ENCODE measurements around the gene APOO. TPM values are rescaled to one million over a fixed set of nuclear protein-coding genes. Genes with fewer than 3 reads are reported as not detected.

The APOO gene
- total RNA-seq, 1 donor from 2014 or later: 81.0 TPM

- no peak overlapping the region for H3K4me2 ChIP-seq
- H3K9me3 ChIP-seq (ENCODE audit: low read depth): no peaks in the 10 kb centered on the region
- no peak overlapping the region for H3K4me3 ChIP-seq
- Mint-ChIP-seq H3K9me3 (no peaks in the 10 kb centered on the region), H3K4me1 (peaks cover 19% of the 10 kb centered on the region), H3K4me3 (no peak overlapping the region), H3K36me3 (peaks cover 28% of the 10 kb centered on the region), H3K27ac (no peak overlapping the region), H3K27me3 (ENCODE audit: insufficient read depth, low read depth) (no peaks in the 10 kb centered on the region)
- no peaks in the 10 kb centered on the region for H3K79me2 ChIP-seq (ENCODE audit: low read depth)
- no peak overlapping the region for H3K27ac ChIP-seq
- TF ChIP-seq CTCF (IDR thresholded peaks at IDR 0.05) (no peak), EZH2phosphoT487 (IDR thresholded peaks at IDR 0.05) (no peak), EZH2 (IDR thresholded peaks at IDR 0.05) (no peak)
- no peak overlapping the region for H3K9ac ChIP-seq
- H3F3A ChIP-seq (ENCODE audit: low read depth): peaks cover 17% of the 10 kb centered on the region
- peaks cover 15% of the 10 kb centered on the region for H3K4me1 ChIP-seq
- no peaks in the 10 kb centered on the region for H3K27me3 ChIP-seq
- no peak overlapping the region for H2AFZ ChIP-seq (replicated peaks)
- no peaks in the 10 kb centered on the region for H4K20me1 ChIP-seq (ENCODE audit: low read depth)
- H3K36me3 ChIP-seq: no peaks in the 10 kb centered on the region
- no peak for DNase-seq (ENCODE audit: low spot score)
Observed at GRCh38 chrX:23849241-23849640, 58.5 kb downstream of the APOO start.

- Mint-ChIP-seq H3K36me3 (peaks cover 33% of the 10 kb centered on the region), H3K27me3 (ENCODE audit: insufficient read depth, low read depth) (peaks cover 2% of the 10 kb centered on the region), H3K4me1 (peaks cover 44% of the 10 kb centered on the region), H3K4me3 (no peak overlapping the region), H3K27ac (peak overlapping the region; percentile 94), H3K9me3 (peaks cover 4% of the 10 kb centered on the region)
- Histone ChIP-seq H3K36me3 (no peaks in the 10 kb centered on the region), H3K9ac (no peak overlapping the region), H3K79me2 (ENCODE audit: low read depth) (no peaks in the 10 kb centered on the region), H3K9me3 (ENCODE audit: low read depth) (no peaks in the 10 kb centered on the region), H3K27ac (peak overlapping the region; percentile 78), H4K20me1 (ENCODE audit: low read depth) (no peaks in the 10 kb centered on the region), H3K4me1 (peaks cover 27% of the 10 kb centered on the region), H3K27me3 (no peaks in the 10 kb centered on the region), H3K4me3 (no peak overlapping the region), H2AFZ (replicated peaks) (no peak overlapping the region), H3K4me2 (peak overlapping the region; percentile 19), H3F3A (ENCODE audit: low read depth) (peaks cover 25% of the 10 kb centered on the region)
- TF ChIP-seq CTCF (IDR thresholded peaks at IDR 0.05) (no peak), EZH2phosphoT487 (IDR thresholded peaks at IDR 0.05) (no peak), EZH2 (IDR thresholded peaks at IDR 0.05) (no peak)
- DNase-seq (ENCODE audit: low spot score): no peak
Observed at GRCh38 chrX:23845351-23845817, 62.4 kb downstream of the APOO start.

- peaks cover 27% of the 10 kb centered on the region for H3K36me3 Mint-ChIP-seq
- Histone ChIP-seq H3K36me3 (no peaks in the 10 kb centered on the region), H4K20me1 (ENCODE audit: low read depth) (no peaks in the 10 kb centered on the region), H3K9me3 (ENCODE audit: low read depth) (no peaks in the 10 kb centered on the region), H3K27ac (peak overlapping the region; percentile 78), H3K79me2 (ENCODE audit: low read depth) (no peaks in the 10 kb centered on the region), H3K4me2 (peak overlapping the region; percentile 26), H3K4me3 (no peak overlapping the region), H3K4me1 (peaks cover 33% of the 10 kb centered on the region), H2AFZ (replicated peaks) (no peak overlapping the region), H3F3A (ENCODE audit: low read depth) (peaks cover 25% of the 10 kb centered on the region), H3K9ac (no peak overlapping the region), H3K27me3 (no peaks in the 10 kb centered on the region)
- TF ChIP-seq EZH2 (IDR thresholded peaks at IDR 0.05) (no peak), CTCF (IDR thresholded peaks at IDR 0.05) (no peak), EZH2phosphoT487 (IDR thresholded peaks at IDR 0.05) (no peak)
- H3K4me3 Mint-ChIP-seq: no peak overlapping the region
- peaks cover 2% of the 10 kb centered on the region for H3K27me3 Mint-ChIP-seq (ENCODE audit: insufficient read depth, low read depth)
- peak overlapping the region; percentile 64 for H3K27ac Mint-ChIP-seq
- H3K4me1 Mint-ChIP-seq: peaks cover 47% of the 10 kb centered on the region
- H3K9me3 Mint-ChIP-seq: peaks cover 4% of the 10 kb centered on the region
- no peak for DNase-seq (ENCODE audit: low spot score)
Observed at GRCh38 chrX:23844502-23845138, 63.1 kb downstream of the APOO start.
